HEK293 (cell line): Measurements from ENCODE around the gene MYRIP.

Source experiments
- CTCF ChIP-seq: fragments of 450-650 bp; formaldehyde crosslinking; IDR thresholded peaks from 2 replicates; pipeline ENCODE4 v1.5.1; 2016; ENCODE audit warnings: missing biosample characterization, missing genetic modification characterization
- HOXA7 ChIP-seq: sonication (generic); formaldehyde crosslinking; IDR thresholded peaks from 2 replicates; pipeline ENCODE4 v1.8.1; 2022; ENCODE audit warnings: missing genetic modification reagents, borderline replicate concordance
- MYNN ChIP-seq: fragments of 450-650 bp; formaldehyde crosslinking; IDR thresholded peaks from 2 replicates; pipeline ENCODE4 v1.5.1; 2016; ENCODE audit warnings: missing biosample characterization, missing genetic modification characterization, borderline replicate concordance
- REST ChIP-seq: fragments of 450-650 bp; formaldehyde crosslinking; IDR thresholded peaks from 2 replicates; pipeline ENCODE4 v1.5.1; 2016; ENCODE audit warnings: missing biosample characterization, missing genetic modification characterization
- SP2 ChIP-seq: fragments of 450-650 bp; formaldehyde crosslinking; IDR thresholded peaks from 2 replicates; pipeline ENCODE4 v1.5.1; 2016; ENCODE audit warnings: missing biosample characterization, missing genetic modification characterization
- ZBTB11 ChIP-seq: fragments of 450-650 bp; formaldehyde crosslinking; conservative IDR thresholded peaks from 2 replicates; pipeline ENCODE4 v1.5.1; 2016; ENCODE audit warnings: low read depth, missing biosample characterization, missing genetic modification characterization
- ZBTB21 ChIP-seq: fragments of 450-650 bp; formaldehyde crosslinking; IDR thresholded peaks from 2 replicates; pipeline ENCODE4 v1.5.1; 2017; ENCODE audit warnings: missing biosample characterization, missing genetic modification characterization
- ZBTB7A ChIP-seq: fragments of 450-650 bp; formaldehyde crosslinking; IDR thresholded peaks from 2 replicates; pipeline ENCODE4 v1.5.1; 2016; ENCODE audit warnings: low read depth, missing biosample characterization, missing genetic modification characterization
- ZIC2 ChIP-seq: fragments of 450-650 bp; formaldehyde crosslinking; IDR thresholded peaks from 2 replicates; pipeline ENCODE4 v1.5.1; 2016; ENCODE audit warnings: missing biosample characterization, missing genetic modification characterization
- ZNF121 ChIP-seq: fragments of 450-650 bp; formaldehyde crosslinking; IDR thresholded peaks from 2 replicates; pipeline ENCODE4 v1.5.1; 2016; ENCODE audit warnings: missing biosample characterization, missing genetic modification characterization
- ZNF280D ChIP-seq: fragments of 450-650 bp; formaldehyde crosslinking; IDR thresholded peaks from 2 replicates; pipeline ENCODE4 v1.5.1; 2016; ENCODE audit warnings: missing biosample characterization, missing genetic modification characterization
- ZNF768 ChIP-seq: fragments of 450-650 bp; formaldehyde crosslinking; IDR thresholded peaks from 2 replicates; pipeline ENCODE4 v1.5.1; 2018; ENCODE audit warnings: missing biosample characterization, mild to moderate bottlenecking, missing genetic modification characterization

- TF ChIP-seq ZNF121 (no peak), ZBTB7A (tag by site-specific recombination) (no peak), ZNF280D (tag by site-specific recombination) (no peak), REST (tag by site-specific recombination) (no peak), CTCF (tag by site-specific recombination) (no peak), ZIC2 (tag by site-specific recombination) (no peak), ZNF768 (tag by site-specific recombination) (no peak), HOXA7 (no peak), ZBTB11 (tag by site-specific recombination) (no peak), SP2 (no peak), ZBTB21 (tag by site-specific recombination) (no peak), MYNN (tag by site-specific recombination) (no peak)
Measured at GRCh38 chr3:40152482-40153133, 343.2 kb downstream of the MYRIP start.
